K562 (cell line): ENCODE measurements around the gene ZNF107. TPM values are rescaled to one million over a fixed set of nuclear protein-coding genes. Genes with fewer than 3 reads are reported as not detected.
A peak's percentile ranks its signal among the peaks of the same experiment; 100 is the strongest.

Experiments used
- ARHGAP35 ChIP-seq: fragments of 450-650 bp; IDR thresholded peaks from 2 replicates; pipeline ENCODE4 v1.6.1; 2018; ENCODE audit not compliant: partially characterized antibody
- BDP1 ChIP-seq: IDR thresholded peaks from 3 replicates; pipeline ENCODE4 v1.6.1; 2011; ENCODE audit not compliant: insufficient read length, insufficient read depth
- C11orf30 ChIP-seq: fragments of 450-650 bp; IDR thresholded peaks from 2 replicates; pipeline ENCODE4 v1.6.1; 2016; ENCODE audit warnings: low read depth, mild to moderate bottlenecking
- CGGBP1 ChIP-seq: fragments of 250-450 bp; sonication (Bioruptor Pico); IDR thresholded peaks from 2 replicates; pipeline ENCODE4 v1.9.0; 2021; ENCODE audit warnings: mild to moderate bottlenecking
- ETV1 ChIP-seq: fragments of 450-650 bp; conservative IDR thresholded peaks from 2 replicates; pipeline ENCODE4 v1.6.1; 2016; ENCODE audit warnings: missing genetic modification characterization, control low read depth, low read depth, missing compliant biosample characterization
- HDAC1 ChIP-seq, 2 experiments: fragments of 450-650 bp; IDR thresholded peaks; 2 replicates each; pipeline ENCODE4 v1.6.1; 2016 to 2017; ENCODE audit warnings: inconsistent platforms in 1 of 2, mild to moderate bottlenecking in 1 of 2, moderate library complexity in 1 of 2
- KLF1 ChIP-seq: fragments of 450-650 bp; IDR thresholded peaks from 2 replicates; pipeline ENCODE4 v1.6.1; 2016; ENCODE audit warnings: missing genetic modification characterization, missing compliant biosample characterization
- MLX ChIP-seq, 2 experiments: fragments of 450-650 bp in 1 of 2; sonication (generic) in 1 of 2; formaldehyde crosslinking; conservative IDR thresholded peaks; 2 replicates each; pipeline versions ENCODE4 v1.4.0 to v1.8.1; 2020 to 2022; ENCODE audit warnings: mild to moderate bottlenecking in 1 of 2, missing genetic modification reagents in 1 of 2
- MTA1 ChIP-seq: fragments of 450-650 bp; IDR thresholded peaks from 2 replicates; pipeline ENCODE4 v1.6.1; 2017; ENCODE audit warnings: borderline replicate concordance
- RBM39 ChIP-seq: fragments of 200-400 bp; formaldehyde crosslinking; optimal IDR thresholded peaks from 2 replicates; pipeline ENCODE3; 2018; ENCODE audit warnings: low read depth, low read length
- RNF2 ChIP-seq: sonication (generic); IDR thresholded peaks from 2 replicates; pipeline ENCODE4 v1.6.1; 2016
- TBL1XR1 ChIP-seq, 2 experiments: IDR thresholded peaks; 2 replicates each; pipeline ENCODE4 v1.6.1; 2012; ENCODE audit warnings: improper control_type of control experiment in 2 of 2, low read length in 2 of 2, mild to moderate bottlenecking in 1 of 2
- TOE1 ChIP-seq, 2 experiments: fragments of 450-650 bp in 1 of 2; sonication (generic) in 1 of 2; formaldehyde crosslinking in 1 of 2; IDR thresholded peaks; 2 replicates each; pipeline versions ENCODE4 v1.7.1 to v1.8.0; 2016 to 2022; ENCODE audit warnings: borderline replicate concordance in 2 of 2, mild to moderate bottlenecking in 2 of 2, antibody characterized with exemption in 1 of 2, inconsistent platforms in 1 of 2, low read depth in 1 of 2, missing genetic modification reagents in 1 of 2, moderate library complexity in 1 of 2
- TRIM28 ChIP-seq: fragments of 450-650 bp; IDR thresholded peaks from 2 replicates; pipeline ENCODE4 v1.6.1; 2017
- U2AF2 ChIP-seq: fragments of 200-400 bp; formaldehyde crosslinking; optimal IDR thresholded peaks from 2 replicates; pipeline ENCODE3; 2017; ENCODE audit warnings: low read depth, mild to moderate bottlenecking, low read length
- XRCC3 ChIP-seq: fragments of 450-650 bp; IDR thresholded peaks from 2 replicates; pipeline ENCODE4 v1.6.1; 2017; ENCODE audit warnings: mild to moderate bottlenecking, moderate library complexity
- ZBTB1 ChIP-seq: sonication (generic); formaldehyde crosslinking; IDR thresholded peaks from 2 replicates; pipeline ENCODE4 v1.8.1; 2023; ENCODE audit warnings: missing genetic modification reagents, low read depth, mild to moderate bottlenecking, borderline replicate concordance
- ZKSCAN1 ChIP-seq: fragments of 150-350 bp; IDR thresholded peaks from 2 replicates; pipeline ENCODE4 v1.6.1; 2016; ENCODE audit warnings: low read depth, low read length
- ZNF263 ChIP-seq: sonication (generic); formaldehyde crosslinking; IDR thresholded peaks from 2 replicates; pipeline ENCODE4 v1.8.0; 2022; ENCODE audit warnings: mild to moderate bottlenecking, missing genetic modification reagents, borderline replicate concordance
- ZNF655 ChIP-seq: fragments of 250-450 bp; sonication (Bioruptor Pico); IDR thresholded peaks from 2 replicates; pipeline ENCODE4 v1.5.0; 2021
- polyA plus RNA-seq, 8 experiments: library from polyadenylated mRNA; depleted of rRNA in 4 of 8; stranded (reverse) in 5 of 8; unstranded in 3 of 8; fragments of >200 nt; fragmentation: Nextera tagmentation in 2 of 8; fragmentation: Illumina TruSeq in 1 of 8; extraction: Ambion mirVana in 2 of 8; extraction: Trizol in 1 of 8; gene quantifications; 2 replicates each; pipeline versions ENCODE4 v1.2.1 to v1.2.3, GENCODE V29; 2011 to 2014; ENCODE audit warnings: inconsistent platforms in 1 of 8, missing spikeins in 1 of 8
- total RNA-seq, 7 experiments: library from RNA; depleted of rRNA in 6 of 7; stranded (reverse); fragments of >200 nt in 6 of 7; fragmentation: Illumina TruSeq in 2 of 7; extraction: Trizol in 2 of 7; gene quantifications; 2 replicates each; pipeline versions ENCODE4 v1.2.1 to v1.2.3, GENCODE V29; 2011 to 2021; ENCODE audit warnings: low replicate concordance in 1 of 7
- TF ChIP-seq, protein P1 (sequence below): sonication (generic); formaldehyde crosslinking; IDR thresholded peaks from 2 replicates; pipeline ENCODE4 v1.8.0; 2023; ENCODE audit warnings: mild to moderate bottlenecking, missing genetic modification reagents
- TF ChIP-seq, protein P2 (sequence below): fragments of 250-450 bp; sonication (Bioruptor Pico); IDR thresholded peaks from 2 replicates; pipeline ENCODE4 v1.8.0; 2021; ENCODE audit warnings: moderate library complexity, mild to moderate bottlenecking, inconsistent platforms

Gene ZNF107
- total and polyA plus RNA-seq, 9 of the 15 experiments (the other 6 are each of a cell fraction or from before 2014, with no cell fraction given) = 2.4 to 14.2 (median 7.9) TPM

- no peak for TF ChIP-seq XRCC3
- no peak for TF ChIP-seq RBM39
- no peak for TF ChIP-seq MTA1
- TF ChIP-seq ARHGAP35 = no peak
- TF ChIP-seq, protein P1, sequence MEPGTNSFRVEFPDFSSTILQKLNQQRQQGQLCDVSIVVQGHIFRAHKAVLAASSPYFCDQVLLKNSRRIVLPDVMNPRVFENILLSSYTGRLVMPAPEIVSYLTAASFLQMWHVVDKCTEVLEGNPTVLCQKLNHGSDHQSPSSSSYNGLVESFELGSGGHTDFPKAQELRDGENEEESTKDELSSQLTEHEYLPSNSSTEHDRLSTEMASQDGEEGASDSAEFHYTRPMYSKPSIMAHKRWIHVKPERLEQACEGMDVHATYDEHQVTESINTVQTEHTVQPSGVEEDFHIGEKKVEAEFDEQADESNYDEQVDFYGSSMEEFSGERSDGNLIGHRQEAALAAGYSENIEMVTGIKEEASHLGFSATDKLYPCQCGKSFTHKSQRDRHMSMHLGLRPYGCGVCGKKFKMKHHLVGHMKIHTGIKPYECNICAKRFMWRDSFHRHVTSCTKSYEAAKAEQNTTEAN (CRISPR knock-in tag) = no peak
- no peak for TF ChIP-seq MLX (CRISPR knock-in tag; conservative IDR thresholded peaks at IDR 0.05)
- peak; percentile 54; the same call in 1 of the 2 replicates for TF ChIP-seq TOE1 (IDR thresholded peaks at IDR 0.05; ENCODE audit: borderline replicate concordance)
- TF ChIP-seq TOE1 (CRISPR knock-in tag; IDR thresholded peaks at IDR 0.05; ENCODE audit: borderline replicate concordance, low read depth) = no peak
- TF ChIP-seq KLF1 (tag) = no peak
- no peak for TF ChIP-seq ZNF263 (CRISPR knock-in tag)
- TF ChIP-seq ZBTB1 (CRISPR knock-in tag) = no peak
- TF ChIP-seq, protein P2, sequence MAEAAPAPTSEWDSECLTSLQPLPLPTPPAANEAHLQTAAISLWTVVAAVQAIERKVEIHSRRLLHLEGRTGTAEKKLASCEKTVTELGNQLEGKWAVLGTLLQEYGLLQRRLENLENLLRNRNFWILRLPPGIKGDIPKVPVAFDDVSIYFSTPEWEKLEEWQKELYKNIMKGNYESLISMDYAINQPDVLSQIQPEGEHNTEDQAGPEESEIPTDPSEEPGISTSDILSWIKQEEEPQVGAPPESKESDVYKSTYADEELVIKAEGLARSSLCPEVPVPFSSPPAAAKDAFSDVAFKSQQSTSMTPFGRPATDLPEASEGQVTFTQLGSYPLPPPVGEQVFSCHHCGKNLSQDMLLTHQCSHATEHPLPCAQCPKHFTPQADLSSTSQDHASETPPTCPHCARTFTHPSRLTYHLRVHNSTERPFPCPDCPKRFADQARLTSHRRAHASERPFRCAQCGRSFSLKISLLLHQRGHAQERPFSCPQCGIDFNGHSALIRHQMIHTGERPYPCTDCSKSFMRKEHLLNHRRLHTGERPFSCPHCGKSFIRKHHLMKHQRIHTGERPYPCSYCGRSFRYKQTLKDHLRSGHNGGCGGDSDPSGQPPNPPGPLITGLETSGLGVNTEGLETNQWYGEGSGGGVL (CRISPR knock-in tag) = no peak
- 0 out of 2 replicates have a peak, but pooled peaks have one; percentile 28 for TF ChIP-seq TRIM28
- no peak for TF ChIP-seq TBL1XR1 (IDR thresholded peaks at IDR 0.05; ENCODE audit: low read length in 2 of 2)
- TF ChIP-seq ZNF655 (CRISPR knock-in tag) = no peak
- no peak for TF ChIP-seq BDP1
- TF ChIP-seq U2AF2 = no peak
- TF ChIP-seq ZKSCAN1 = no peak
- no peak for TF ChIP-seq C11orf30
- no peak for TF ChIP-seq CGGBP1
- TF ChIP-seq ETV1 (tag) = no peak; the same call in 1 of the 2 replicates
- peak in 1 of 2 experiments; percentile 78; a peak in 1 of 4 replicates for TF ChIP-seq HDAC1 (IDR thresholded peaks at IDR 0.05)
- no peak for TF ChIP-seq RNF2
Measured at GRCh38 chr7:64665980-64666662, at the start of gene ZNF107 (continued).
